Measurements from ENCODE around the gene TBC1D20.
"Not testable (repeated sequence)": the region's sequence is repeated elsewhere in the genome, so short reads cannot be mapped to it uniquely, and the experiment has no call there.

Gene TBC1D20

DNA sequence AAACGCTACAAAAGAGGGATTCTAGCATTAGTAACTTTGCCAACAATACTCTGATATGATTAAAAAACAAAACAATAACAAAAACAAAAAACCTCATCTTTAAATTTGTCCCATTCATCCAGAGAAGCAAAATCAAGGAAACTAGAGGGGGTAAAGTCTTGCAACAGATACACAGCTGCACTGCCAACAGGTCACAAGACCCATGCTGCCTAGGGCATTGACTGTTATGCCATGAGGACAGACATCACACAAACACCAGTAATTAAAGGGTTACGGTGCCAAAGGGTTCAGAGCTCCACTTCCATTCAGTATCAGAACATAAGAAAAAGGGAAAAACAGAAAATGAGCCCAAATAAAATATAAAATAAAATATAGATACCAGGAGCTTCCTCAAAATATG lies 1.6 kb downstream of the TBC1D20 start:
- Mint-ChIP-seq H3K9me3 (no peaks in the 10 kb centered on the region), H3K36me3 (ENCODE audit: low read depth) (peaks cover 35% of the 10 kb centered on the region), H3K27me3 (no peaks in the 10 kb centered on the region), H3K4me3 (peak overlapping the region; percentile 95), H3K27ac (peak overlapping the region; percentile 76), H3K4me1 (ENCODE audit: low read depth) (peaks cover 54% of the 10 kb centered on the region)
- no peak for DNase-seq

DNA sequence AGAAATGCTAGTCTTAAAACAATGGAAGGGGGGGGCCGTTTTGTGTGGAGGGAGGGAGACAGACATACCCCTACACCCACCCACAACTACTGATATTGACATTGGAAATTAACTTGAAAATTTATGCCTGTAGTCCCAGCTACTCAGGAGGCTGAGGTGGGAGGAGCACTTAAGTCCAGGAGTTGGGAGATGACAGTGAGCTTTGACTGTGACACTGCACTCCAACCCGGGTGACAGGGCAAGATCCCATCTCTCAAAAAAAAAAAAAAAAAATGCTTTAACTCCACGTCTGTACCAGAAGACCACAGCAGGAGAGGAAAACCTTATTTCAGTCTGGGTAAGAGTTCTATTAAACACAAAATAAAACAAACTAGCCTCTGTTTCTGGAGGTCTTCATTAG lies 2.2 kb downstream of the TBC1D20 start:
- Mint-ChIP-seq H3K36me3 (ENCODE audit: low read depth) (peaks cover 35% of the 10 kb centered on the region), H3K27ac (peak overlapping the region; percentile 76), H3K27me3 (no peaks in the 10 kb centered on the region), H3K4me1 (ENCODE audit: low read depth) (peaks cover 54% of the 10 kb centered on the region), H3K4me3 (peak overlapping the region; percentile 95), H3K9me3 (no peaks in the 10 kb centered on the region)
- DNase-seq = no peak

- peaks cover 40% of the 10 kb centered on the region for H3K36me3 Mint-ChIP-seq (ENCODE audit: low read depth)
- peak overlapping the region; percentile 8 for H3K4me3 Mint-ChIP-seq
- H3K9me3 Mint-ChIP-seq = no peaks in the 10 kb centered on the region
- peak overlapping the region; percentile 27 for H3K27ac Mint-ChIP-seq
- peaks cover 59% of the 10 kb centered on the region for H3K4me1 Mint-ChIP-seq (ENCODE audit: low read depth)
- no peak for DNase-seq
- no peaks in the 10 kb centered on the region for H3K27me3 Mint-ChIP-seq
These were observed 3.6 kb downstream of the TBC1D20 start for GRCh38 chr20:458776-459175.

DNA sequence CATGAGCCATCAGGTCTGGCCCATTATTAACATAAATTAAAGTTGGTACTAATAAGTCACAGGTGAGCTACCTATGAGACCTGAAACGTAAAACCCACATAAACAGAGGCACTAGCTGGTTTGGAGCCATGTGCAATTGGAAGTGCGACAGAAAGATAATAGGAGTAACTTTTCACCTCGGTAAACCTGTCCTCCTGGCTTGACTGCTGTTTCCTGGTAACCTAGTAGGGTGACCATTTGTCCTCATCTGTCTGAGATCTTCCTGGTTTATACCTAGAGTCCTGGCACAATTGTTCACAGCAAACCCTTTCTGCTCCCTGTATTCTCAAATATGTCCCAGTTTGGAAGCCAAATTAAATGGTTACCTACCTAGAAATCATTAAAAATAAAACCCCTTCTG lies 7.4 kb downstream of the TBC1D20 start:
- Mint-ChIP-seq H3K27me3 (no peaks in the 10 kb centered on the region), H3K27ac (no peak overlapping the region), H3K9me3 (no peaks in the 10 kb centered on the region), H3K4me1 (ENCODE audit: low read depth) (peaks cover 47% of the 10 kb centered on the region), H3K4me3 (no peak overlapping the region), H3K36me3 (ENCODE audit: low read depth) (peaks cover 44% of the 10 kb centered on the region)
- DNase-seq = no peak

DNA sequence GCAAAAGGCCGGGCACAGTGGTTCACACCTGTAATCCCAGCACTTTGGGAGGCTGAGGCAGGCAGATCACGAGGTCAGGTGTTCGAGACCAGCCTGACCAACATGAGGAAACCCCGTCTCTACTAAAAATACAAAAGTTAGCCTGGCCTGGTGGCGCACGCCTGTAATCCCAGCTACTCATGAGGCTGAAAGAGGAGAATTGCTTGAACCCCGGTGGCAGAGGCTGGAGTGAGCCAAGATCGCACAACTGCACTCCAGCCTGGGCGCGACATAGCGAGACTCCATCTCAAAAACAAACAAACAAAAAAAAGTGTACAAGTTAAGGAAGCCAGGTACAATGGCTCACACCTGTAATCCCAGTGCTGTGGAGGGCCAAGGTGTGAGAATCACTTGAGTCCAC lies 10.3 kb downstream of the TBC1D20 start:
- not testable (repeated sequence) for H3K9me3 Mint-ChIP-seq, DNase-seq, H3K27me3 Mint-ChIP-seq, H3K27ac Mint-ChIP-seq, H3K4me3 Mint-ChIP-seq
- Mint-ChIP-seq H3K4me1 (ENCODE audit: low read depth) (peaks cover 33% of the 10 kb centered on the region), H3K36me3 (ENCODE audit: low read depth) (peaks cover 37% of the 10 kb centered on the region)

DNA sequence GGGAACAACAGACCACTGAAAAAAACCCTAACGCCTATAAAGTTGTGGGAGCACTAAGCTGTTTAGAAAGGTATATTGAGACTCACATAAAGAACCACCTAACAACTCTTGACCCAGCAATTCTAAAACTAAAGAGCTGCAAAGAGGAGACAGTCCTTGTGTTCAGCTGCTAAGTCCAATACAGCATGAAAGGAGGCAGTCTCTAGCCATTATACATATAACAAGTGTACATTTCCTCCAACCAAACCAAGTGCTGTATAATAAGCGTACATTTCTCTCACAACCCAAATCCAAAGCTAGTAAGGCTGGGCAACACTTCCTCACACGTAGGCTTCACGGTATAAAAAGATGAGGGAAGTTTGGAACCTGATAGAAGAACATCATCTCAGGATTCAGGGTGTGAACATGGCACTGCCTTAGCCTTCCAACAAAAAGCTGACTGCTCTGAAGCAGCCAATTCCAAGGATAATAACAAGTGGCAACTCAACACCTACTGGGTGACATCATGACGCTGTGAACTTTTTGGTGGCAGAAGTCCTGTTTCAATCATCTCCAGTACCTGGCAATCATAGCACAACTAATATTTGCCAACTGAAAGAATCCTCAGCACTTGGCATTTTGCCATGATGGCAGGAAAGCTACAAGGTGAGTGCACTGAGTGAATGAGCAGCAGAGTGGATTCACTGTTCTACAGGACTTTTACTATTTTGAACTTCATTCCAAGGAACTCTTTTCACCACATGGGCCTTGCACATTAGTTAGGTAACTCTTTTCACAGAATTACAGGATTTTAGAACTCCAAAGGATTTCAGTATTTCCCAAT lies 16.6 kb downstream of the TBC1D20 start:
- DNase-seq = no peak
- Mint-ChIP-seq H3K4me1 (ENCODE audit: low read depth) (peaks cover 30% of the 10 kb centered on the region), H3K36me3 (ENCODE audit: low read depth) (peaks cover 74% of the 10 kb centered on the region), H3K9me3 (no peaks in the 10 kb centered on the region), H3K4me3 (no peak overlapping the region), H3K27ac (peak overlapping the region; percentile 26), H3K27me3 (no peaks in the 10 kb centered on the region)

- Mint-ChIP-seq H3K9me3 (no peaks in the 10 kb centered on the region), H3K27me3 (no peaks in the 10 kb centered on the region), H3K4me1 (ENCODE audit: low read depth) (peaks cover 32% of the 10 kb centered on the region), H3K27ac (peak overlapping the region; percentile 26), H3K36me3 (ENCODE audit: low read depth) (peaks cover 80% of the 10 kb centered on the region), H3K4me3 (no peak overlapping the region)
- DNase-seq = no peak
These were observed 17.4 kb downstream of the TBC1D20 start for GRCh38 chr20:444862-445426.

GRCh38 chr20:444117-444516 lies 18.2 kb downstream of the TBC1D20 start:
- no peaks in the 10 kb centered on the region for H3K9me3 Mint-ChIP-seq
- no peak overlapping the region for H3K27ac Mint-ChIP-seq
- no peaks in the 10 kb centered on the region for H3K27me3 Mint-ChIP-seq
- no peak for DNase-seq
- H3K36me3 Mint-ChIP-seq (ENCODE audit: low read depth) = peaks cover 83% of the 10 kb centered on the region
- no peak overlapping the region for H3K4me3 Mint-ChIP-seq
- peaks cover 35% of the 10 kb centered on the region for H3K4me1 Mint-ChIP-seq (ENCODE audit: low read depth)

DNA sequence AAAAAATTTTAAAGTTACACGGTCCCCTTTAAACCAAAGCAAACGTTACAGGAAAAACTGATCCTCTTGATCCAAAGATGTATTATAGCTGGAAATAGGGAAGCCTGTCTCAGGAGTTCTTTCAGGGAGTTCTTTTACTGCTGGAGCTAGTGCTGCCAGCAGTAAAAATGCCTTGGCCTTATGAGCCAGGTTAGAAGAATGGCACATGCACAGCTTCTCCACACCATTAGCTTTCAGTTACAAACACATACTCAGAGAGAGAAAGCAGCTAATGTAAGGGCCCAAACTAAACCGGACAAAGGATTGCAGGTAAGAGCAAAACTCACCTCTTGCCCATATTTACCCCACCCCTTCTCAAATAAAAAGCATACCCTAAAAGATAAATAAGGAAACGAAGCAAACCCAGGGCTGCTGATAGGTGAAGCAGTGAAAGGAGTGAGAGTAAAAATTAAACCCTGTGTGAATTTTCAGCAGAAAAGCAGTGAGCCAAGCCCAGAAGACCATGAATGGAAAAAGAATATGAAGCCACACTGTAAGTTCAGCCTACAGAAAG lies 19.0 kb downstream of the TBC1D20 start:
- Mint-ChIP-seq H3K4me1 (ENCODE audit: low read depth) (peaks cover 43% of the 10 kb centered on the region), H3K9me3 (no peaks in the 10 kb centered on the region), H3K27me3 (no peaks in the 10 kb centered on the region), H3K27ac (no peak overlapping the region), H3K36me3 (ENCODE audit: low read depth) (peaks cover 91% of the 10 kb centered on the region), H3K4me3 (no peak overlapping the region)
- no peak for DNase-seq

- Mint-ChIP-seq H3K27me3 (no peaks in the 10 kb centered on the region), H3K4me1 (ENCODE audit: low read depth) (peaks cover 52% of the 10 kb centered on the region), H3K36me3 (ENCODE audit: low read depth) (peaks cover 98% of the 10 kb centered on the region), H3K27ac (no peak overlapping the region), H3K9me3 (no peaks in the 10 kb centered on the region), H3K4me3 (no peak overlapping the region)
- DNase-seq = no peak
These were observed 21.7 kb downstream of the TBC1D20 start for GRCh38 chr20:440636-441035.

DNA sequence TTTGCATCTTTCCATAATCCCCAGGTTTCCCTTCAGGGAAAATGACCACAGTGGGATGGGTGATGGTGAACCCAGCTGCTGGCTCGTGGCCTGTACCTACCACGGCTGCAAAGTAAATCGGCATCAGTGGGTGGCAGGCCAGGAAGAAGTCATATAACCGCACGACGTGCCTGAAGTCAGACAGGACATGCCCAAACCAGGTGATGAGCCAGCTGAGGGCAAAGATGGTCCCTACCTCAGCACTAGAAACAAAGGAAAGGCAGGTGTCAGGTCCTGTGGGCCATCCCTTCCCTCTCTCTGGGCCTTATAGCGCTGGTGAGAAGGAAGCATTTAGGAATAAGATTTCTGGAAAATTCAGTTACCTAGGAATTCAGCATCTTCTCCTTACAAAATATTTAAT lies 22.2 kb downstream of the TBC1D20 start:
- H3K4me3 Mint-ChIP-seq = no peak overlapping the region
- no peak for DNase-seq
- no peaks in the 10 kb centered on the region for H3K9me3 Mint-ChIP-seq
- peaks cover 98% of the 10 kb centered on the region for H3K36me3 Mint-ChIP-seq (ENCODE audit: low read depth)
- peak overlapping the region; percentile 93 for H3K27ac Mint-ChIP-seq
- H3K4me1 Mint-ChIP-seq (ENCODE audit: low read depth) = peaks cover 57% of the 10 kb centered on the region
- H3K27me3 Mint-ChIP-seq = no peaks in the 10 kb centered on the region

DNA sequence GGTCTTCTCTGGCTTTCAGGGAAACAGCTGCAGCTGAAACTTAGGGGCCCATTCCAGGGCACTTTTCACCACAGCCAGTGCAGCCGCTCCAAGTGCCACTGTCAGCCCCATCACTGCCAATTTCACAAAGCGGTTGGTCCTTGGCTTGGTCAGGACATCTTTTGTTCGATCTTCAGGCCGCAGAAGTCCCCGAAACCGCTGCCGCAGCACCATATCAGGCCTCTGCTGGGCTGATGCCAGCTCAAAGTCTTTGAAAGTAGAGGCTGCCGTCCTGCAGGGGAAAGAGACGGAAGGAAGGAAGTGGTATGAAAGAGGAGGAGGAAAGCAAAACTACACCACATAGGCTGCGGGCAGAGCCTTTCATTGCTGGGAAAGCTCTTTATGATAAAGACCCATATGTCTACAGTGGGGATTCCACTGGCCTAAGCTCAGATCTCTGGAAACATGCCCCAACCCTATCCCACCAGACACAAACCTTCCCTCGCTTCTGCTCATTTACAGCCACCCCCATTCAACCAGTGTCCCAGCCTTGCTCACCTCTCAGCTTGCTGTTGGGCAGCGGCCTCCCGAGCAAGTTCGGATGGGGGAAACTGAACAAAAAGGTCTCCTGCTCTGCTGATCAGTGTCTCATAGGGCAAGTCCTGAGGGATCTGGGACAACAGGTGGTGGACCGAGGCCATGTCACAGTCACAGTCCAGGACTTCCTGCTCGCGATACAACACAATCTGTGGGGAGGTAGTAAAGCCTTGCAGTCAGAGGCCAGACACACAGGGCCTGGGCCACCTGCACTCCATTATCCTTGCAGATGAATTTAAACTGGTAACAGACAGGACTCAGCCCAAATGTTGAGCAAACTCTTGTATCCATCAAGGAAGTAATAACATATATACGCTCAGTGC lies 23.5 kb downstream of the TBC1D20 start:
- peaks cover 70% of the 10 kb centered on the region for H3K4me1 Mint-ChIP-seq (ENCODE audit: low read depth)

DNA sequence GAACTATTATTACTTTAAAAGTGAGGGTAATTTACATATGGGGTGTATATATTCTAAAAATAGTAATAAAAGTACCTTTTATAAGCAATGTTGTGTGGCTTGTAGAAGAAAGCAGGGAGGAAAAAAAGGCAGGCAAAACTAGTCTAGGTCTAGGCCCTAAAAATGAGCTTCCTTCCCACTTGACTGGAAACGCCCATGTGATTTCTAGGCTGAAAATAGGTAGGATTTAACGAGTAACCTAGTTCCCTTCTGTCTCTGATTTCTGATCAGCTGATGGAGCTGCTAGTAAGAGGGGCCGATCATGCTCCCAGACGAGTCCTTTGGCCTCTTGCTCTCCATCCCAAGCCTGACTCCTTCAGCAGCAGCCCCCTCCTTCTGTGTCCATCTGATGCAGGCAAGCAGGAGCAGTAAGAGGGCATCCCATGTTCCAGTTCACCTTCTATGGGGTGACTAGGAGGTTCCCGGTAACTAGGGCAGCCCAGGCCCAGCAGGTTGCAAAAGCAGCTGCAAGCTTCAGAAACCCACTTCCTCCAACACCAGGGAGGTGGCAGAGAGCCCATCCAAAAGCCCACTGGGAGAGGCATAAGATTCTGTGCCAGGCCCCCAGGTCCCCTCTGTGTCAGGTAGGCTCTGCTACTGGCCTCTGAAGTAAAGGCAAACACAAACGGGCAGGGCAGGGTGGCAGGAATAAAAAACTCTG lies 24.4 kb downstream of the TBC1D20 start:
- peak overlapping the region; percentile 66 for H3K4me3 Mint-ChIP-seq
- no peak for DNase-seq
- no peaks in the 10 kb centered on the region for H3K9me3 Mint-ChIP-seq
- peaks cover 79% of the 10 kb centered on the region for H3K4me1 Mint-ChIP-seq (ENCODE audit: low read depth)
- no peaks in the 10 kb centered on the region for H3K27me3 Mint-ChIP-seq
- H3K27ac Mint-ChIP-seq = peak overlapping the region; percentile 93
- peaks cover 98% of the 10 kb centered on the region for H3K36me3 Mint-ChIP-seq (ENCODE audit: low read depth)

More for the DNA sequence above, 23.5 kb downstream of the TBC1D20 start:
- Mint-ChIP-seq H3K4me3 (peak overlapping the region; percentile 66), H3K27me3 (no peaks in the 10 kb centered on the region), H3K36me3 (ENCODE audit: low read depth) (peaks cover 98% of the 10 kb centered on the region), H3K27ac (peak overlapping the region; percentile 93), H3K9me3 (no peaks in the 10 kb centered on the region)
- DNase-seq = peak; percentile 67

DNA sequence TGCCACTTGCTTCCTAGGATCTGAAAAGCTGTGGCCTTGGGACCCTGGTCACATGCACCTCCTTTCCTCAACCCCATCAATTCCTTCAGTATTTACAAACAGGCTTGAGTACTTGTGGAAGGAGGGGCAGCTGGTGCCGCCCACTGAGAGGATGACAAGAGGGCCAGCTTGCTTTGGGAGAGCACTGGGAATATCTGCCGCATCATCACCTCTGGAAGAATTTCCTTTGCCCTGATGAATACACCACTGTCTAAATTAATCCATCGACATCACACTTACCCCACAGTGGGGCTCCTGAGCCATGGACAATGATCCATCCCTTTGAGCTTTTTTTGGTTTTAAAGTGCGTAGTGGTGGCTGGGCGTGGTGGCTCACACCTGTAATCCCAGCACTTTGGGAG lies 25.9 kb downstream of the TBC1D20 start:
- DNase-seq = no peak
- H3K4me3 Mint-ChIP-seq = no peak overlapping the region
- H3K27ac Mint-ChIP-seq = no peak overlapping the region
- no peaks in the 10 kb centered on the region for H3K9me3 Mint-ChIP-seq
- no peaks in the 10 kb centered on the region for H3K27me3 Mint-ChIP-seq
- peaks cover 94% of the 10 kb centered on the region for H3K4me1 Mint-ChIP-seq (ENCODE audit: low read depth)
- H3K36me3 Mint-ChIP-seq (ENCODE audit: low read depth) = peaks cover 96% of the 10 kb centered on the region

Measured in activated T-cell treated with anti-CD3 and anti-CD28 coated beads, Interleukin-2, amount 50 U/mL, for 24 hours (primary cell).